Astrocyte of the cerebellum (primary cell): ENCODE measurements around the gene PCDHA7.
A peak's percentile ranks its signal among the peaks of the same experiment; 100 is the strongest.
"Not testable (repeated sequence)": the region's sequence is repeated elsewhere in the genome, so short reads cannot be mapped to it uniquely, and the experiment has no call there.

Experiments
- DNase-seq: peaks from one replicate; pipeline ENCODE4 v3.0.0-alpha.2; 2011; ENCODE audit warnings: low read depth
- H3K4me3 ChIP-seq: 2 replicates; pipeline ENCODE4 v1.5.1; 2011; ENCODE audit warnings: mild to moderate bottlenecking, low read depth, low read length, moderate library complexity
- CTCF ChIP-seq: IDR thresholded peaks from 2 replicates; pipeline ENCODE4 v1.5.1; 2012; ENCODE audit warnings: low read length, low read depth, moderate library complexity, mild to moderate bottlenecking; ENCODE audit errors: missing control alignments
- in situ Hi-C: cut with HindIII; loops from 2 replicates; pipeline ENCODE4 v1.10.0; 2017; ENCODE audit warnings: low sequenced_read_pairs

The PCDHA7 gene

DNA sequence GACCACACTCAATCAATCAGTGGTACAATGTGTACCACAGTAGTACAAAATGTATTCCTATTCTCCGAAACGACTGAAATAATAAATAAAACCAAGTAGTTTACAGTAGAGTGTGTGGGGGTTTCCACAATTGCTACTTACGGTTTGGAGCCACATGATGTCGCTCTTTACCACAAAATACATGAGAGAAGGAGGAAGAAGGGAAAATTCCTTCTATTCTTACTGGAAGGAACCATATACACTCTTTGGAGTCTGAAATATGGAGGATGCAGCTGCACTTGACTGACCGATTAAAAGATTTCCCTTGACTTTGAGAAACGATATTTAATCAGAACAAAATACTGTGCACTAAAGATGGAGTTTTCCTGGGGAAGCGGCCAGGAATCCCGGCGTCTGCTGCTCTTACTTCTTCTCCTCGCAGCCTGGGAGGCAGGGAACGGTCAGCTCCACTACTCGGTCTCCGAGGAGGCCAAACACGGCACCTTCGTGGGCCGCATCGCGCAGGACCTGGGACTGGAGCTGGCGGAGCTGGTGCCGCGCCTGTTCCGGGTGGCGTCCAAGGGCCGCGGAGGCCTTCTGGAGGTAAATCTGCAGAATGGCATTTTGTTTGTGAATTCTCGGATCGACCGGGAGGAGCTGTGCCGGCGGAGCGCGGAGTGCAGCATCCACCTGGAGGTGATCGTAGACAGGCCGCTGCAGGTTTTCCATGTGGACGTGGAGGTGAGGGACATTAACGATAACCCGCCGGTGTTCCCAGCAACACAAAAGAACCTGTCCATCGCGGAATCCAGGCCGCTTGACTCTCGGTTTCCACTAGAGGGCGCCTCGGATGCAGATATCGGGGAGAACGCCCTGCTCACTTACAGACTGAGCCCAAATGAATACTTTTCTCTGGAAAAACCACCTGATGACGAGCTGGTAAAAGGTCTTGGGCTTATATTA lies 27.0 kb upstream of the PCDHA7 start, which contains the start of gene PCDHA4:
TSS of gene PCDHA4 (plus strand) at position 235 of the 942 bp plus-strand sequence.
- TF ChIP-seq CTCF, result peak; percentile 21
- H3K4me3 ChIP-seq, result peak within 1 kb of the TSS; percentile 15
- in situ Hi-C loops, result no loop called here
- no peak for DNase-seq

DNA sequence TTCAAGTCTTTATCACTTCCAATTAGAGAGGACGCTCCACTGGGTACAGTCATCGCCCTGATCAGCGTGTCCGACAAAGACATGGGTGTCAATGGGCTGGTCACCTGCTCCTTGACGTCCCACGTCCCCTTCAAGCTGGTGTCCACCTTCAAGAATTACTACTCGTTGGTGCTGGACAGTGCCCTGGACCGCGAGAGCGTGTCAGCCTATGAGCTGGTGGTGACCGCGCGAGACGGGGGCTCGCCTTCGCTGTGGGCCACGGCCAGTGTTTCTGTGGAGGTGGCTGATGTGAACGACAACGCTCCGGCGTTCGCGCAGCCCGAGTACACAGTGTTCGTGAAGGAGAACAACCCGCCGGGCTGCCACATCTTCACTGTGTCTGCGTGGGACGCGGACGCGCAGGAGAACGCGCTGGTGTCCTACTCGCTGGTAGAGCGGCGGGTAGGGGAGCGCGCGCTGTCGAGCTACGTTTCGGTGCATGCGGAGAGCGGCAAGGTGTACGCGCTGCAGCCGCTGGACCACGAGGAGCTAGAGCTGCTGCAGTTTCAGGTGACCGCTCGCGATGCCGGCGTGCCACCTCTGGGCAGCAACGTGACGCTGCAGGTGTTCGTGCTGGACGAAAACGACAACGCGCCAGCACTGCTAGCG lies 25.7 kb upstream of the PCDHA7 start:
- in situ Hi-C loops, H3K4me3 ChIP-seq: not testable (repeated sequence)

DNA sequence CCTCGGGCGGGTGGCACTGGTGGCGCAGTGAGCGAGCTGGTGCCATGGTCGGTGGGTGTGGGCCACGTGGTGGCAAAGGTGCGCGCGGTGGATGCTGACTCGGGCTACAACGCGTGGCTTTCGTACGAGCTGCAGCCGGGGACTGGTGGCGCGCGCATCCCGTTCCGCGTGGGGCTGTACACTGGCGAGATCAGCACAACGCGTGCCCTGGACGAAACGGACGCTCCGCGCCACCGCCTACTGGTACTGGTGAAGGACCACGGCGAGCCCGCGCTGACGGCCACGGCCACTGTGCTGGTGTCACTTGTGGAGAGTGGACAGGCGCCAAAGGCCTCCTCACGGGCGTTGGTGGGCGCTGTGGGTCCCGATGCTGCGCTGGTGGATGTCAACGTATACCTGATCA lies 25.2 kb upstream of the PCDHA7 start:
- H3K4me3 ChIP-seq, result no peak overlapping the region
- in situ Hi-C loops, result no loop called here
- TF ChIP-seq CTCF, result no peak
- DNase-seq, result no peak

More for the DNA sequence above, 25.7 kb upstream of the PCDHA7 start:
- not testable (repeated sequence) for DNase-seq

DNA sequence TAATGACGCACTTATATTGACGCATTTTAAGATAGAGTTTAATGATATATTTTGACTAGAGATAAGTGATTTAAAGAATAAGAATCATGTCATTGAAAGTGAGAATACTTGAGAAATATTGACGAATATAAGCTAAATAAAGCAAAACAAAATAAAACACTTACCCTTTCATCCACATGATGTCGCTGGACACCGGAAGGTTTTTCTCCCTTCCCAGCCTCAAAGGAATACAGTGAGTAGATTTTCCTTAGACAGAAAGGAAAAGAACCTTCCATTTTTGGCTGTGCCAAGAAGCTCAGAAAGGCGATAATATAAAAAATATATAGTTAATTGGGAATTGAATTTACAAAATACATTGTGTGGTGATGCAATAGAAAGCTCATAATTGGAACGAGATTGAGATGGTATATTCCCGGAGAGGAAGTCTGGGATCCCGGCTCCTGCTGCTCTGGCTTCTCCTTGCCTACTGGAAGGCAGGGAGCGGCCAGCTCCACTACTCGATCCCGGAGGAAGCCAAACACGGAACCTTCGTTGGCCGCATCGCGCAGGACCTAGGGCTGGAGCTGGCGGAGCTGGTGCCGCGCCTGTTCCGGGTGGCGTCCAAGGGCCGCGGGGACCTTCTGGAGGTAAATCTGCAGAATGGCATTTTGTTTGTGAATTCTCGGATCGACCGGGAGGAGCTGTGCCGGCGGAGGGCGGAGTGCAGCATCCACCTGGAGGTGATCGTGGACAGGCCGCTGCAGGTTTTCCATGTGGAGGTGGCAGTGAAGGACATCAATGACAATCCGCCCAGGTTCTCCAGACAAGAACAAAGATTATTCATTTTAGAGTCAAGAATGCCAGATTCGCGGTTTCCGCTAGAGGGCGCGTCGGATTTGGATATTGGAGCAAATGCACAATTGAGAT lies 12.4 kb upstream of the PCDHA7 start, which contains the start of gene PCDHA5:
TSS of gene PCDHA5 (plus strand) at position 239 of the 906 bp plus-strand sequence.
- no peak for DNase-seq
- no peak within 1 kb of the TSS for H3K4me3 ChIP-seq
- in situ Hi-C loops, result no loop called here
- TF ChIP-seq CTCF, result peak; percentile 6

- in situ Hi-C loops, result no loop called here
- no peak for TF ChIP-seq CTCF
- DNase-seq, result no peak
These were observed 11.8 kb upstream of the PCDHA7 start for GRCh38 chr5:140822281-140822629.

DNA sequence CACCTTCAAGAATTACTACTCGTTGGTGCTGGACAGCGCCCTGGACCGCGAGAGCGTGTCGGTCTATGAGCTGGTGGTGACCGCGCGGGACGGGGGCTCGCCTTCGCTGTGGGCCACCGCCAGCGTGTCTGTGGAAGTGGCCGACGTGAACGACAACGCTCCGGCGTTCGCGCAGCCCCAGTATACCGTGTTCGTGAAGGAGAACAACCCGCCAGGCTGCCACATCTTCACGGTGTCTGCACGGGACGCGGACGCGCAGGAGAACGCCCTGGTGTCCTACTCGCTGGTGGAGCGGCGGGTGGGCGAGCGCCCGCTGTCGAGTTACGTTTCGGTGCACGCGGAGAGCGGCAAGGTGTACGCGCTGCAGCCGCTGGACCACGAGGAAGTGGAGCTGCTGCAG lies 11.1 kb upstream of the PCDHA7 start:
- in situ Hi-C loops, DNase-seq, H3K4me3 ChIP-seq: not testable (repeated sequence)

More at GRCh38 chr5:140822281-140822629, 11.8 kb upstream of the PCDHA7 start:
- no peak overlapping the region for H3K4me3 ChIP-seq

- no peak overlapping the region for H3K4me3 ChIP-seq
- in situ Hi-C loops, result no loop called here
These were observed 10.6 kb upstream of the PCDHA7 start for GRCh38 chr5:140823475-140823874.

More at GRCh38 chr5:140823475-140823874, 10.6 kb upstream of the PCDHA7 start:
- no peak for TF ChIP-seq CTCF
- DNase-seq, result no peak
